ENCODE measurements around the gene CREBBP.

GRCh38 chr16:3800019-3800418 lies 80.5 kb downstream of the CREBBP start:
- TF ChIP-seq, protein P1, sequence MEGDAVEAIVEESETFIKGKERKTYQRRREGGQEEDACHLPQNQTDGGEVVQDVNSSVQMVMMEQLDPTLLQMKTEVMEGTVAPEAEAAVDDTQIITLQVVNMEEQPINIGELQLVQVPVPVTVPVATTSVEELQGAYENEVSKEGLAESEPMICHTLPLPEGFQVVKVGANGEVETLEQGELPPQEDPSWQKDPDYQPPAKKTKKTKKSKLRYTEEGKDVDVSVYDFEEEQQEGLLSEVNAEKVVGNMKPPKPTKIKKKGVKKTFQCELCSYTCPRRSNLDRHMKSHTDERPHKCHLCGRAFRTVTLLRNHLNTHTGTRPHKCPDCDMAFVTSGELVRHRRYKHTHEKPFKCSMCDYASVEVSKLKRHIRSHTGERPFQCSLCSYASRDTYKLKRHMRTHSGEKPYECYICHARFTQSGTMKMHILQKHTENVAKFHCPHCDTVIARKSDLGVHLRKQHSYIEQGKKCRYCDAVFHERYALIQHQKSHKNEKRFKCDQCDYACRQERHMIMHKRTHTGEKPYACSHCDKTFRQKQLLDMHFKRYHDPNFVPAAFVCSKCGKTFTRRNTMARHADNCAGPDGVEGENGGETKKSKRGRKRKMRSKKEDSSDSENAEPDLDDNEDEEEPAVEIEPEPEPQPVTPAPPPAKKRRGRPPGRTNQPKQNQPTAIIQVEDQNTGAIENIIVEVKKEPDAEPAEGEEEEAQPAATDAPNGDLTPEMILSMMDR (IDR thresholded peaks at IDR 0.05), result no peak
- TF ChIP-seq POLR2A (IDR thresholded peaks at IDR 0.05), result no peak
